Measurements from ENCODE around the gene NAT16.

DNA sequence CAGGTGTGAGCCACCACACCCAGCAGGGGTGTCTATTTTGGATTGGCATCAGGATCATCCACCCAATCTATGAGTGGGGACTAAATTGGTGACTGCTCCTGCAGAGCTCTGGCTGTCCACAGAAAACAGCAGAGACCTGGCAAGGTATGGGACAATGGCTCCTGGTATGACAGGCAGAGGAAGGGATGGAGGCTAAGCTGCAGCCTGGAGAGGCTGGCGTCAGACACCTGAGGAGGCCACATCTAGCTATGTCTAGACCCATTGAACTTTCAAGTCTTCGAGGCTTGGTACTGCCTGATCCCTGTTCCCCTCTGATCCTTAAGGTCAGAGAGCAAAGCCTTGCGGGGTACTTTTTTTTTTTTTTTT lies 56.4 kb downstream of the NAT16 start:
- TF ChIP-seq, protein P1, sequence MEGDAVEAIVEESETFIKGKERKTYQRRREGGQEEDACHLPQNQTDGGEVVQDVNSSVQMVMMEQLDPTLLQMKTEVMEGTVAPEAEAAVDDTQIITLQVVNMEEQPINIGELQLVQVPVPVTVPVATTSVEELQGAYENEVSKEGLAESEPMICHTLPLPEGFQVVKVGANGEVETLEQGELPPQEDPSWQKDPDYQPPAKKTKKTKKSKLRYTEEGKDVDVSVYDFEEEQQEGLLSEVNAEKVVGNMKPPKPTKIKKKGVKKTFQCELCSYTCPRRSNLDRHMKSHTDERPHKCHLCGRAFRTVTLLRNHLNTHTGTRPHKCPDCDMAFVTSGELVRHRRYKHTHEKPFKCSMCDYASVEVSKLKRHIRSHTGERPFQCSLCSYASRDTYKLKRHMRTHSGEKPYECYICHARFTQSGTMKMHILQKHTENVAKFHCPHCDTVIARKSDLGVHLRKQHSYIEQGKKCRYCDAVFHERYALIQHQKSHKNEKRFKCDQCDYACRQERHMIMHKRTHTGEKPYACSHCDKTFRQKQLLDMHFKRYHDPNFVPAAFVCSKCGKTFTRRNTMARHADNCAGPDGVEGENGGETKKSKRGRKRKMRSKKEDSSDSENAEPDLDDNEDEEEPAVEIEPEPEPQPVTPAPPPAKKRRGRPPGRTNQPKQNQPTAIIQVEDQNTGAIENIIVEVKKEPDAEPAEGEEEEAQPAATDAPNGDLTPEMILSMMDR (IDR thresholded peaks at IDR 0.05; ENCODE audit: low read depth, low read length, poor library complexity, severe bottlenecking) = no peak
- TF ChIP-seq EZH2phosphoT487 (IDR thresholded peaks at IDR 0.05; ENCODE audit: borderline replicate concordance, low read length) = no peak

All from DOHH2 (cell line).